DLD1 (cell line): ENCODE data around the gene KCNJ10.

Experiments used
- in situ Hi-C: cut with HindIII; loops from 2 replicates; pipeline ENCODE4 v1.10.0; 2017; ENCODE audit warnings: low sequenced_read_pairs

KCNJ10 gene

GRCh38 chr1:160030657-160031364, 39.1 kb downstream of the KCNJ10 start:
- in situ Hi-C loops: no loop called here

- in situ Hi-C loops: no loop called here
Observed at GRCh38 chr1:160028426-160028825, 41.5 kb downstream of the KCNJ10 start.

- in situ Hi-C loops: no loop called here
Observed at GRCh38 chr1:160025314-160025713, 44.6 kb downstream of the KCNJ10 start.

- in situ Hi-C loops: no loop called here
Observed at GRCh38 chr1:160024195-160024905, 45.6 kb downstream of the KCNJ10 start.

- in situ Hi-C loops: no loop called here
Observed at GRCh38 chr1:160022330-160023310, 47.3 kb downstream of the KCNJ10 start.

GRCh38 chr1:160021376-160022074, 48.4 kb downstream of the KCNJ10 start:
- in situ Hi-C loops: no loop called here

GRCh38 chr1:160020196-160020595, 49.8 kb downstream of the KCNJ10 start:
- in situ Hi-C loops: no loop called here

GRCh38 chr1:160018900-160019299, 51.1 kb downstream of the KCNJ10 start:
- in situ Hi-C loops: no loop called here

GRCh38 chr1:160018347-160018746, 51.6 kb downstream of the KCNJ10 start:
- in situ Hi-C loops: no loop called here

- in situ Hi-C loops: no loop called here
Observed at GRCh38 chr1:160017592-160017991, 52.4 kb downstream of the KCNJ10 start.

- in situ Hi-C loops: no loop called here
Observed at GRCh38 chr1:160011781-160012180, 58.2 kb downstream of the KCNJ10 start.

GRCh38 chr1:160009801-160010200, 60.2 kb downstream of the KCNJ10 start:
- in situ Hi-C loops: no loop called here

GRCh38 chr1:160009081-160009480, 60.9 kb downstream of the KCNJ10 start:
- in situ Hi-C loops: no loop called here

- in situ Hi-C loops: no loop called here
Observed at GRCh38 chr1:160007577-160008200, 62.3 kb downstream of the KCNJ10 start.

- in situ Hi-C loops: no loop called here
Observed at GRCh38 chr1:160006312-160006940, 63.5 kb downstream of the KCNJ10 start.

GRCh38 chr1:160005070-160005469, 64.9 kb downstream of the KCNJ10 start:
- in situ Hi-C loops: no loop called here

- in situ Hi-C loops: no loop called here
Observed at GRCh38 chr1:160004425-160004824, 65.5 kb downstream of the KCNJ10 start.

GRCh38 chr1:160004001-160004400, 66.0 kb downstream of the KCNJ10 start:
- in situ Hi-C loops: no loop called here

- in situ Hi-C loops: no loop called here
Observed at GRCh38 chr1:160001440-160001839, 68.5 kb downstream of the KCNJ10 start.

GRCh38 chr1:159999204-159999603, 70.8 kb downstream of the KCNJ10 start:
- in situ Hi-C loops: no loop called here
